Right lobe of liver (tissue), 6 donors: ENCODE measurements around the gene BRD4. TPM values are rescaled to one million over a fixed set of nuclear protein-coding genes. Genes with fewer than 3 reads are reported as not detected.
A peak's percentile ranks its signal among the peaks of the same experiment; 100 is the strongest.

Source experiments
- ATAC-seq, 4 donors: fragments of 200-7000 bp; cut with Tn5 transposase; one replicate each; pipeline ENCODE4 v1.9.1; 2020; ENCODE audit warnings: mild to moderate bottlenecking in 4 of 4, moderate library complexity in 4 of 4
- DNase-seq, 3 donors: peaks; one replicate each; pipeline ENCODE4 v3.0.0-alpha.2; 2020
- H3K27ac ChIP-seq, 3 donors: fragments of 200-600 bp; one replicate each; pipeline ENCODE4 v1.8.0; 2022
- H3K27me3 ChIP-seq, 2 donors: fragments of 200-600 bp; one replicate each; pipeline ENCODE4 v1.8.0; 2022
- H3K36me3 ChIP-seq, 4 donors: fragments of 200-600 bp; sonication (generic) in 1 of 4; one replicate each; pipeline versions ENCODE4 v1.5.1 to v1.8.0; 2017 to 2022; ENCODE audit warnings: control low read depth in 1 of 4
- H3K4me1 ChIP-seq, 4 donors: fragments of 200-600 bp; sonication (generic) in 1 of 4; one replicate each; pipeline versions ENCODE4 v1.5.1 to v1.8.0; 2017 to 2022; ENCODE audit warnings: control low read depth in 1 of 4
- H3K4me3 ChIP-seq, 3 donors: fragments of 200-600 bp; one replicate each; pipeline ENCODE4 v1.8.0; 2022
- H3K9me3 ChIP-seq, 4 donors: fragments of 200-600 bp; sonication (generic) in 1 of 4; one replicate each; pipeline versions ENCODE4 v1.5.1 to v1.8.0; 2017 to 2022; ENCODE audit warnings: control low read depth in 1 of 4
- POLR2A ChIP-seq: fragments of 450-650 bp; IDR thresholded peaks from one replicate; pipeline ENCODE4 v1.6.1; 2017; ENCODE audit warnings: antibody characterized with exemption, mild to moderate bottlenecking
- WGBS: methylation state at CpG from one replicate; pipeline ENCODE4 v1.1.6; 2018; ENCODE audit warnings: low coverage, low lambda C conversion rate; ENCODE audit not compliant: insufficient coverage; ENCODE audit errors: missing lambda C conversion rate; 5-methylcytosine and 5-hydroxymethylcytosine counted together
- intact Hi-C, 2 donors: fragments of 100-400 bp; cut with DNase I; formaldehyde crosslinking; loops; one replicate each; pipeline versions ENCODE4 v1.11.2 to v1.14.1; 2022
- total RNA-seq, 6 experiments: library from RNA; depleted of rRNA in 2 of 6; stranded (reverse); fragments of >200 nt in 2 of 6; fragmentation: NEBNext Ultra II Directional in 3 of 6; extraction: Animal tissue kit (Norgen Biotek cat#: 25700) in 3 of 6; gene quantifications; one replicate each; pipeline versions ENCODE4 v1.1.0 to v1.2.4, GENCODE V29; 2016 to 2023
- TF ChIP-seq, protein P1 (sequence below), 4 donors: fragments of 200-600 bp in 3 of 4; fragments of 450-650 bp in 1 of 4; IDR thresholded peaks; one replicate each; pipeline versions ENCODE4 v1.5.1 to v1.8.0; 2016 to 2022; ENCODE audit warnings: antibody characterized with exemption in 4 of 4, mild to moderate bottlenecking in 2 of 4
- donor health status: DM: no; HTN: yes; CAD: no.
- donor health status: DM: no; HTN: no; CAD: no.
- donor health status: DM: no; HTN: no; CAD: no.
- donor health status: DM: no; HTN: yes; CAD: no.
- donor health status: DM: no; HTN: yes; CAD: no.

Gene BRD4
- total RNA-seq, 6 experiments from 2014 or later = 20.0 to 52.6 (median 40.6) TPM

DNA sequence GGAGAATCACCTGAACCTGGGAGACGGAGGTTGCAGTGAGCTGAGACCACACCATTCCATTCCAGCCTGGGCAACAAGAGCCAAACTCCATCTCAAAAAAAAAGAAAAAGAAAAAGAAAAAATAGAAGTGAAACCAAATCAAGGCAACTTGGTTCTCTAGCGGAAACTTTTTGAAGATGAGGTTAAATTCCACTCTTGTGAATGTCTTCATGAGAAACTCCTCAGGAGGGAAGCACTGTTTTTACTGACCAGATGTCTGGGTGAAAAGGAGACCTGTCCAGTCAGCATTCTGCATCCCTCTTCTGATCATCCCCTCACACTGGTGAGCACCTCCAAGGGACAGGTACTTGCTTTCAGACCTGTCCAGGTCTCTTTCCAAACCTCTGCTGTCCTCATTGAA lies 15.8 kb downstream of the BRD4 start:
- H3K27ac ChIP-seq = no peak overlapping the region
- H3K36me3 ChIP-seq = no peaks in the 10 kb centered on the region
- WGBS = 68% methylated on average over 2 of the region's 2 CpGs
- no peaks in the 10 kb centered on the region for H3K9me3 ChIP-seq
- ATAC-seq (no peak), DNase-seq (no peak)
- intact Hi-C loops = no loop called here
- no peaks in the 10 kb centered on the region for H3K27me3 ChIP-seq
- no peak for TF ChIP-seq POLR2A
- TF ChIP-seq, protein P1, sequence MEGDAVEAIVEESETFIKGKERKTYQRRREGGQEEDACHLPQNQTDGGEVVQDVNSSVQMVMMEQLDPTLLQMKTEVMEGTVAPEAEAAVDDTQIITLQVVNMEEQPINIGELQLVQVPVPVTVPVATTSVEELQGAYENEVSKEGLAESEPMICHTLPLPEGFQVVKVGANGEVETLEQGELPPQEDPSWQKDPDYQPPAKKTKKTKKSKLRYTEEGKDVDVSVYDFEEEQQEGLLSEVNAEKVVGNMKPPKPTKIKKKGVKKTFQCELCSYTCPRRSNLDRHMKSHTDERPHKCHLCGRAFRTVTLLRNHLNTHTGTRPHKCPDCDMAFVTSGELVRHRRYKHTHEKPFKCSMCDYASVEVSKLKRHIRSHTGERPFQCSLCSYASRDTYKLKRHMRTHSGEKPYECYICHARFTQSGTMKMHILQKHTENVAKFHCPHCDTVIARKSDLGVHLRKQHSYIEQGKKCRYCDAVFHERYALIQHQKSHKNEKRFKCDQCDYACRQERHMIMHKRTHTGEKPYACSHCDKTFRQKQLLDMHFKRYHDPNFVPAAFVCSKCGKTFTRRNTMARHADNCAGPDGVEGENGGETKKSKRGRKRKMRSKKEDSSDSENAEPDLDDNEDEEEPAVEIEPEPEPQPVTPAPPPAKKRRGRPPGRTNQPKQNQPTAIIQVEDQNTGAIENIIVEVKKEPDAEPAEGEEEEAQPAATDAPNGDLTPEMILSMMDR (IDR thresholded peaks at IDR 0.05) = no peak
- H3K4me1 ChIP-seq = peaks cover 0 to 50% (median 18%) of the 10 kb centered on the region in 4 donors
- H3K4me3 ChIP-seq = no peak overlapping the region

DNA sequence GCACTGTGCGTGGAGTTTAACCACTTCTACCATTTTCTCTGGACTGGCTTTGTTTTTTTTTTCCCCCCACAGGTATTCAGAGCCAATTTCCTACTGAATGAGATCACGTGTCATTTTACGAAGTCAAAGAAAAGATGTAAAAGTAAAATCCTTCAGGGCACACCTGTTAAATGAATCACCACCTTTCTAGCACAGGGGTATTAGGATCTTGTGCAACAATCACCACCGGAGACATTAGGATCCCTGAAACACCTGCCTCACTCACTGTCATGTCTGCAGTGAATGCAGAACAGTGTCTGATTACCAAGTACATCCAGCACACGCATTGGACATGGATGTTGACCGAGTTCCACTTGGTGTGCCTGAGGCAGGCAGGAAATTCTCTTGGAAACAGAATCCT lies 17.2 kb downstream of the BRD4 start:
- no peaks in the 10 kb centered on the region for H3K36me3 ChIP-seq
- H3K27ac ChIP-seq = no peak overlapping the region
- no peaks in the 10 kb centered on the region for H3K9me3 ChIP-seq
- intact Hi-C loops = no loop called here
- H3K4me3 ChIP-seq = no peak overlapping the region
- WGBS = 75% methylated on average over 6 of the region's 6 CpGs
- TF ChIP-seq, protein P1 (IDR thresholded peaks at IDR 0.05) = no peak
- no peak for TF ChIP-seq POLR2A
- peaks cover 0 to 37% (median 11%) of the 10 kb centered on the region in 4 donors for H3K4me1 ChIP-seq
- ATAC-seq (no peak), DNase-seq (no peak)
- no peaks in the 10 kb centered on the region for H3K27me3 ChIP-seq

DNA sequence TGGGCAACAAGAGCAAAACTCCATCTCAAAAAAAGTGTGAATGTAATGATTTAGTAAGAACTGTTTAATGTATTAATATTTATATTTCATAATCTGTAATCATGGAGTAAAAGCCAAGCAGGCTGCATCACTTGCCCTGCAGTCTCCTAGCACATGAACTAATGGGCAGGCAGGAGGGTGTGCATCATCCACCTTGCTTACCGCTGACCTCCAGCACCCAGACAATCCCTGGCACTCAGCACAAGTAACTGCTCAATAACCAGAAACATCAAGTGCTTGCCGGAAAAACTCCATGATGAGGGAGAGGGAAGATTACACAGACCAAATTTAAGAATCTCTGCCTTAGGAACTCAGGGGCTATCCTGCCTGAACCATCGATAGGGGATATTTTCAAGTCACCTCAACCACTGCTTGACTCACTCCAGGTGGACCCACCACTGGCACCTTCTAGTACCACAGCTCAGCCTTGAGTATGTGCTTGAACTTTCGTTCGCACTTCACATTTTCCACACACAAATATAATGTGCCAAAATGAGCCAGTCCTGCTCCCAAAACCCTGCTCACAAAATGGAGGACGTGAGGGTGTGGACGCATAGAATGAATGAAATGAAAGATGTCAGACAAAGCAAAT lies 18.6 kb downstream of the BRD4 start:
- ATAC-seq (peak; percentile 33 to 64 (median 48)), DNase-seq (no peak)
- Histone ChIP-seq H3K4me1 (peaks cover 0 to 32% (median 8%) of the 10 kb centered on the region in 4 donors), H3K36me3 (no peaks in the 10 kb centered on the region), H3K4me3 (no peak overlapping the region), H3K9me3 (no peaks in the 10 kb centered on the region), H3K27ac (no peak overlapping the region), H3K27me3 (no peaks in the 10 kb centered on the region)
- intact Hi-C loops = no loop called here
- TF ChIP-seq, protein P1 (IDR thresholded peaks at IDR 0.05) = no peak
- TF ChIP-seq POLR2A = no peak
- WGBS = 56% methylated on average over 7 of the region's 7 CpGs

DNA sequence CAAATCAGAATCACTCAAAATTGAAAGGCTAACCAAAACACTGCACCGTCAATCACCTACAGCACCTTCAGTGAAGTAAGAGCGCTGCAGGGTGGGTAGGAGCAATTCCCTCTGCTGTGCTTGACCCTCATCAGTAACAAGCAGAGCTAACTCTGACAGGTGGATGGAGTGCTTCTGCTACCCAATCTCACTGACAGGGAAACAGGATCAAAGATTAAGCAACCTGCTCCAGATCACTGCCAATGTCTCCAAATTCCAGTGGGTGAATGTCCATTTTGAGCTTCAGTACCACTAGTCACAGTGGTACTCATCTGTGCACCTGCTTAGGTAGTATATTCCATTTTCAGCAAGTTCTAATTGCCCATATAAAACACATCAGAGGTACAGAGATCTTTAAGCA lies 25.2 kb downstream of the BRD4 start:
- H3K9me3 ChIP-seq = no peaks in the 10 kb centered on the region
- ATAC-seq = peak in 3 of 4 donors; percentile 16 to 53 (median 26)
- no peak overlapping the region for H3K27ac ChIP-seq
- no peaks in the 10 kb centered on the region for H3K36me3 ChIP-seq
- intact Hi-C loops = no loop called here
- 60% methylated on average over 1 of the region's 2 CpGs for WGBS
- no peak for DNase-seq
- TF ChIP-seq, protein P1 (IDR thresholded peaks at IDR 0.05) = no peak
- no peak for TF ChIP-seq POLR2A
- H3K4me3 ChIP-seq = no peak overlapping the region
- peaks cover 0 to 49% (median 24%) of the 10 kb centered on the region in 4 donors for H3K4me1 ChIP-seq
- no peaks in the 10 kb centered on the region for H3K27me3 ChIP-seq
